ENCODE results near the gene EML1.

DNA sequence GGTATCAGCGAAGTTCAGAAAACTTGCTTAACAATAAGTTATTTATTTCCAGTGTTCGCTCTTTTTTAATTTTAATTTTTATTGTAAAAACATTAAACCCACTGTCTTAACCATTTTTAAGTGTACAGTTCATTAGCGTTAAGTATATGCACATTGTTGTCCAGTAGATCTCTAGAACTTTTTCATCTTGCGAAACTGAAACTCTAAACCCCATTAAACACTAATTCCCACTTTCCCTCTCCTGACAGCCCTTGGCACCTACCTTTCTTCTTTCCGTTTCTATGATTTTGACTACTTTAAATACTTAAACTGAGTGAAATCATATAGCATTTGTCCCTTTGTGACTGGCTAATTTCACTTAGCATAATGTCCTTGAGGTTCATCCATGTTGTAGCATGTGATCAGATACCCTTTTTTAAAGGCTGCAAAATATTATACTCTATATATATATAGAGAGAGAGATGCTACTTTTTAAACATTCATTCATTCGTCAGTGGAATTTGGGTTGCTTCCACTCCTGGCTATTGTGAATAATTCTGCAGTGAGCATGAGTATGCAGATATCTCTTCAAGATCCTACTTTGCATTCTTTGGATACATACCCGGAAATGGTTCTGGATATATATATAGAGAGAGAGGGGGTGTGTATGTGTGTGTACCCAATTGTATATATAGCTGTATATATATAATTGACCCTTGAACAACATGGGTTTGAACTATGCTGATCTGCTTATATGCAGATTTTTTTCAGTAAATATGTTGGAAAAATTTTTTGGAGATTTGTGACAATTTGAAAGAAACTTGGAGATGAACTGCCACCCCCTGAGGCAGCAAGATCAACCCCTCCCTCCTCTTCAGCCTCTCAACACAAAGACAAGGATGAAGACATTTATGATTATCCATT, 197.3 kb downstream of the EML1 start:
- TF ChIP-seq, protein P1, sequence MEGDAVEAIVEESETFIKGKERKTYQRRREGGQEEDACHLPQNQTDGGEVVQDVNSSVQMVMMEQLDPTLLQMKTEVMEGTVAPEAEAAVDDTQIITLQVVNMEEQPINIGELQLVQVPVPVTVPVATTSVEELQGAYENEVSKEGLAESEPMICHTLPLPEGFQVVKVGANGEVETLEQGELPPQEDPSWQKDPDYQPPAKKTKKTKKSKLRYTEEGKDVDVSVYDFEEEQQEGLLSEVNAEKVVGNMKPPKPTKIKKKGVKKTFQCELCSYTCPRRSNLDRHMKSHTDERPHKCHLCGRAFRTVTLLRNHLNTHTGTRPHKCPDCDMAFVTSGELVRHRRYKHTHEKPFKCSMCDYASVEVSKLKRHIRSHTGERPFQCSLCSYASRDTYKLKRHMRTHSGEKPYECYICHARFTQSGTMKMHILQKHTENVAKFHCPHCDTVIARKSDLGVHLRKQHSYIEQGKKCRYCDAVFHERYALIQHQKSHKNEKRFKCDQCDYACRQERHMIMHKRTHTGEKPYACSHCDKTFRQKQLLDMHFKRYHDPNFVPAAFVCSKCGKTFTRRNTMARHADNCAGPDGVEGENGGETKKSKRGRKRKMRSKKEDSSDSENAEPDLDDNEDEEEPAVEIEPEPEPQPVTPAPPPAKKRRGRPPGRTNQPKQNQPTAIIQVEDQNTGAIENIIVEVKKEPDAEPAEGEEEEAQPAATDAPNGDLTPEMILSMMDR (IDR thresholded peaks at IDR 0.05; ENCODE audit: insufficient read depth, low read length): no peak
- TF ChIP-seq, protein P2, sequence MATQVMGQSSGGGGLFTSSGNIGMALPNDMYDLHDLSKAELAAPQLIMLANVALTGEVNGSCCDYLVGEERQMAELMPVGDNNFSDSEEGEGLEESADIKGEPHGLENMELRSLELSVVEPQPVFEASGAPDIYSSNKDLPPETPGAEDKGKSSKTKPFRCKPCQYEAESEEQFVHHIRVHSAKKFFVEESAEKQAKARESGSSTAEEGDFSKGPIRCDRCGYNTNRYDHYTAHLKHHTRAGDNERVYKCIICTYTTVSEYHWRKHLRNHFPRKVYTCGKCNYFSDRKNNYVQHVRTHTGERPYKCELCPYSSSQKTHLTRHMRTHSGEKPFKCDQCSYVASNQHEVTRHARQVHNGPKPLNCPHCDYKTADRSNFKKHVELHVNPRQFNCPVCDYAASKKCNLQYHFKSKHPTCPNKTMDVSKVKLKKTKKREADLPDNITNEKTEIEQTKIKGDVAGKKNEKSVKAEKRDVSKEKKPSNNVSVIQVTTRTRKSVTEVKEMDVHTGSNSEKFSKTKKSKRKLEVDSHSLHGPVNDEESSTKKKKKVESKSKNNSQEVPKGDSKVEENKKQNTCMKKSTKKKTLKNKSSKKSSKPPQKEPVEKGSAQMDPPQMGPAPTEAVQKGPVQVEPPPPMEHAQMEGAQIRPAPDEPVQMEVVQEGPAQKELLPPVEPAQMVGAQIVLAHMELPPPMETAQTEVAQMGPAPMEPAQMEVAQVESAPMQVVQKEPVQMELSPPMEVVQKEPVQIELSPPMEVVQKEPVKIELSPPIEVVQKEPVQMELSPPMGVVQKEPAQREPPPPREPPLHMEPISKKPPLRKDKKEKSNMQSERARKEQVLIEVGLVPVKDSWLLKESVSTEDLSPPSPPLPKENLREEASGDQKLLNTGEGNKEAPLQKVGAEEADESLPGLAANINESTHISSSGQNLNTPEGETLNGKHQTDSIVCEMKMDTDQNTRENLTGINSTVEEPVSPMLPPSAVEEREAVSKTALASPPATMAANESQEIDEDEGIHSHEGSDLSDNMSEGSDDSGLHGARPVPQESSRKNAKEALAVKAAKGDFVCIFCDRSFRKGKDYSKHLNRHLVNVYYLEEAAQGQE (IDR thresholded peaks at IDR 0.05; ENCODE audit: insufficient replicate concordance, low read depth): no peak
- TF ChIP-seq POLR2AphosphoS5 (IDR thresholded peaks at IDR 0.05; ENCODE audit: low read depth): no peak
